Measurements from ENCODE around the gene RBMX. TPM values are rescaled to one million over a fixed set of nuclear protein-coding genes. Genes with fewer than 3 reads are reported as not detected.
"Not testable (repeated sequence)": the region's sequence is repeated elsewhere in the genome, so short reads cannot be mapped to it uniquely, and the experiment has no call there.

RBMX gene
- total RNA-seq, 1 experiment from 2014 or later, result 388 TPM

DNA sequence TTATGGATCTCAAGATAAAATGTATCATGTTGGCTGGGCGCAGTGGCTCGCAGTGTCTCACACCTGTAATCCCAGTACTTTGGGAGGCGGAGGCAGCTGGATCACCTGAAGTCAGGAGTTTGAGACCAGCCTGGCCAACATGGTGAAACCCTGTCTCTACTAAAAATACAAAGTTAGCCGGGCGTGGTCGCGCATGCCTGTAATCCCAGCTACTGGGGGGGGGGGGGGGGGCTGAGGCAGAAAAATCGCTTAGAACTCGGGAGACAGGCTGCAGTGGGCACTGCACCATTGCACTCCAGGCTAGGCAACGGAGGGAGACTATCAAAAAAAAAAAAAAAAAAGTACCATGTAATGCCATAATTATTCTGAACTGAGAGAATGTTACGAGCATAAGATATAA is 2.1 kb downstream of the RBMX start:
- DNase-seq (ENCODE audit: low spot score), result no peak

- DNase-seq (ENCODE audit: low spot score), result not testable (repeated sequence)
Measured at GRCh38 chrX:136874114-136874513, 6.4 kb downstream of the RBMX start.

GRCh38 chrX:136873210-136873609 is 7.3 kb downstream of the RBMX start:
- not testable (repeated sequence) for DNase-seq (ENCODE audit: low spot score)

- DNase-seq (ENCODE audit: low spot score), result no peak
Measured at GRCh38 chrX:136872091-136872700, 8.3 kb downstream of the RBMX start.

- no peak for DNase-seq (ENCODE audit: low spot score)
Measured at GRCh38 chrX:136870064-136870463, 10.5 kb downstream of the RBMX start.

- DNase-seq (ENCODE audit: low spot score), result no peak
Measured at GRCh38 chrX:136868283-136869055, 12.1 kb downstream of the RBMX start.

DNA sequence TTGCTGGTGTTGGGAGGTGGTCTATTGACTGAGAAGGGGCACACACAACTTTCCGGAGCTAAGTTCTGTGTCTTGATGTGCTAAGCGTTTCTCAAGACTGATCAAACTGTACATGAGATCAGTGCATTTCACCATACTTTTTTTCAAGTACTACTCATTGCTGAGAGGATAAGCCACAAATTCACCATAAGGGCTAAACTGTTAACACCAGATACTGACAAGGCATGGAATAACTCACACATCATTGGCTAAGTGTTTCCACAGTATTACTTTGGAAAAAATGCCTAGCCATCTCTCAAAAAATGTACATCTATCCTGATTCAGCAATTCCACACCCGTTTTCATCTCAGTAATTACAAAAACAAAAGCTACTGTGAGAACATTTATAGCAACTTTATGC is 13.0 kb downstream of the RBMX start:
- no peak for DNase-seq (ENCODE audit: low spot score)

GRCh38 chrX:136867096-136867491 is 13.4 kb downstream of the RBMX start:
- DNase-seq (ENCODE audit: low spot score), result no peak

DNA sequence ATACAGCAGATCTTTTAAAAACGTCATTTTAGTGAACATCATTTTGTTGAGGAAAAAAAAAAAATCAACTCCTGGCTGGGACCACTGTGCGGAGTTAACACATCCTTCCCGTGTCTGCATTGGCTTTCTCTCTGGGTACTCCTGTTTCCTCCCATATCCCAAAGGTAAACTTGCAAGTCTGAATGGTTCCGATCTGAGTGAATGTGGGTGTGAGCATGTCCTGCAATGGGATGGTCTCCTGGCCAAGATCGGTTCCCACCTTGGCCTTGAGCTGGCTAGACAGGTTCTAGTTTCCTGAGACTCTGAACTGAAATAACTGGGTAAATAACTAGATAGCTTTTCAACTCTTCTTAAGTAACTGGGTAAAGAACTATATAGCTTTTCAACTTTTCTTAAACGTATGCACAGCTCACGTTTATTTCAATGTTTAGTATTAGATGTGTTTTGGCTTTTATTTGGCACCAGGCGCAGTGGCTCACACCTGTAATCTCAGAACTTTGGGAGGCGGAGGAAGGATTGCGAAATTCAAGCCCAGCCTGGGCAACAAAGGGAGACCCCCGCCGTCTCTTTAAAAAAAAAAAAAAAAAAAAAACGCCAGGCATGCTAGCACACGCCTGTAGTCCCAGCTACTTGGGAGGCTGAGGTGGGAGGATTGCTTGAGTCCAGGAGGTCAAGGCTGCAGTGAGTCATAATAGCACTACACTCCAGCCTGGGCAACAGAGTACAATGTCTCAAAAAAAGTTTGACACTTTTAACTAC is 14.0 kb downstream of the RBMX start:
- no peak for DNase-seq (ENCODE audit: low spot score)

DNA sequence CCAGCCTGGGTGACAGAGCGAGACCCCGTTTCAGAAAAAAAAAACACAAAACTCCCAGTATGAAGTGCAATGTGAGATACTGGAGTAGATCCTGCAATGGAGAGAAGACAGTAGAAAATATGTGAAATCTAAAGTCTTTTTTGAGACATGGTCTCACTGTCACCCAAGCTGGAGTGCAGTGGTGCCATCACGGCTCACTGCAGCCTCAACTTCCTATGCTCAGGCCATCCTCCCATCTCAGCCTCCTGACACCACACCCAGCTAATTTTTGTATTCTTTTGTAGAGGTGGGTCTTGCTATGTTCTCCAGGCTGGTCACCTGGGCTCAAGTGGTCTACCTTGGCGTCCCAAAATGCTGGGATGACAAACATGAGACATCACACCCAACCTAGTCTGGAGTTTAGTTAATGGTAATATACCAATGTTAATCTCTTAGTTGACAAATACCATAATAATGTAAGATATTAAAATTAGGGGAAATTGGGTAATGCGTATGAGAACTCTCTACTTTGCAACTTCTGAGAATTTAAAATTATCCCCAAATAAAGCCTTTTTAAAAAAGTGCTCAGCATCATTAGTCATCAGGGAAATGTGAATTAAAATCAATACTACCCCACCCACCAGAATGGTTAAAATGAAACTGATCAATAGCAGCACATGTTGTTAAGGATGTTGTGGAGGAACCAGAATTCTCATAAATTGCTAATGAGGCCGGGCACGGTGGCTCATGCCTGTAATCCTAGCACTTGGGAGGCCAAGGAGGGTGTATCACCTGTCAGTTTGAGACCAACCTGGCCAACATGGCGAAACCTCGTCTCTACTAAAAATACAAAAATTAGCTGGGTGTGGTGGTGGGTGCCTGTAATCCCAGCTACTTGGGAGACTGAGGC is 15.0 kb downstream of the RBMX start:
- no peak for DNase-seq (ENCODE audit: low spot score)

DNA sequence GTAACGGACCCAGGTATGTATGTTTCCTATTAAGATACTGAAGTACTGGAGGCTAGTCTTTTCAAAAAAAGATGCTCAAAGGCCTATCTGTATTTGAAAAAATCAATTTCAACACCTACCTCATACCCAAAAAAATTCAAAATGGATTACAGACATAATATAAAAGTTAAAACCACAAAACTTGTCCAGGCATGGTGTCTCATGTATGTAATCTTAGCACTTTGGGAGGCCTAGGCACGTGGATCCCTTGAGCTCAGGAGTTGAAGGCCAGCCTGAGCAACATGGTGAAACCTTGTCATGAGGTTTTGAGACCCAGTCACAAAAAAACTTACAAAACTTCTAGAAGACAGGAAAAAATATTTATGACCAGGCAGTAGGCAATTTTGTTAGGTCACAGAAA is 16.7 kb downstream of the RBMX start:
- no peak for DNase-seq (ENCODE audit: low spot score)

DNA sequence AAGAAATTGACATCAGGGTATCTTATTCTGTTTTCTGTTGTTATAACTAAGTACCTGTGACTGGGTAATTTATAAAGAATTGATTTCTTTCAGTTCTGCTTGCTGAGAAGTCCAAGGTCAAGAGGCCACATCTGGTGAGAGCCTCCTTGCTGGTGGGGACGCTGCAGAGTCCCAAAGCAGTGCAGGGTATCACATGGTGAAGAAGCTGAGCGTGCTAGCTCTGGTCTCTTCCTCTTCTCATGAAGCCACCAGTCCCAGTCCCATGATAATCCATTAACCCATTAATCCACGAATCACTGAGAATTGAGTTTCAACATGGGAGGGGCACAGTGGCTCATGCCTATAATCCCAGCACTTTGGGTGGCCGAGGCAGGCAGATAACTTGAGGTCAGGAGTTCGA is 18.0 kb downstream of the RBMX start:
- DNase-seq (ENCODE audit: low spot score), result no peak

GRCh38 chrX:136861877-136862276 is 18.6 kb downstream of the RBMX start:
- no peak for DNase-seq (ENCODE audit: low spot score)

GRCh38 chrX:136858007-136858756 is 22.3 kb downstream of the RBMX start:
- no peak for DNase-seq (ENCODE audit: low spot score)

GRCh38 chrX:136856551-136856950 is 24.0 kb downstream of the RBMX start:
- no peak for DNase-seq (ENCODE audit: low spot score)

- no peak for DNase-seq (ENCODE audit: low spot score)
Measured at GRCh38 chrX:136856050-136856449, 24.5 kb downstream of the RBMX start.

GRCh38 chrX:136851526-136851925 is 29.0 kb downstream of the RBMX start:
- no peak for DNase-seq (ENCODE audit: low spot score)

DNA sequence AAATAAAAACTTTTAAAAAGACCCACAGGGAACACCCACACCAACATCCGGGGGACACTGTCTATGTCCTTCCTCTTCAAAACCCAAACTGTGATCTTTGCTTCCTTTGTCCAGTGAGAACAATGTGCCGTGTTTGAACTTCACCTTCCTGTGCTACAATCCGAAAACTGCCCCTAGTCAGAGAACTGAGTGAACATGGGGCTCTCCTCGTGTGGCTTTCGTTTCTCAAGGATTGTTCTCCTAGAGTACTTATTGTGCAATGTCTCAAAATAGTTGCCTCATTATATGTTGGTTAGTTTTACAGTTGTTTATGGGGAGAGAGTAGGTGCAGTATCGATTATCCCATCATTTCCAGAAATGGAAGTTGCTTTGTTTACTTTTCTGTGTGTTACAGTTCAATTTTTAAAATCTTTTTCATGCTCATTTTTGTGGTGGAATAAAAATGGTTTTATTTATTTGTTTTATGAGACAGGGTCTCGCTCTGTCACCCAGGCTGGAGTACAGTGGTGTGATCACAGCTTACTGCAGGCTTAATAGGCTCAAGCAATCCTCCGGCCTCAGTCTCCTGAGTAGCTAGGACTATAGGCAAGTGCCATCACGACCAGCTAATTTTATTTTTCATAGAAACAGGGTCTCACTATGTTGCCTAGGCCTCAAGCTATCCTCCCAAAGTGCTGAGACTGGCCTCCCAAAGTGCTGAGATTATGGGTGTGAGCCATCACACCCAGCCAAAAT is 29.9 kb downstream of the RBMX start:
- no peak for DNase-seq (ENCODE audit: low spot score)

- DNase-seq (ENCODE audit: low spot score), result no peak
Measured at GRCh38 chrX:136849395-136849794, 31.1 kb downstream of the RBMX start.

DNA sequence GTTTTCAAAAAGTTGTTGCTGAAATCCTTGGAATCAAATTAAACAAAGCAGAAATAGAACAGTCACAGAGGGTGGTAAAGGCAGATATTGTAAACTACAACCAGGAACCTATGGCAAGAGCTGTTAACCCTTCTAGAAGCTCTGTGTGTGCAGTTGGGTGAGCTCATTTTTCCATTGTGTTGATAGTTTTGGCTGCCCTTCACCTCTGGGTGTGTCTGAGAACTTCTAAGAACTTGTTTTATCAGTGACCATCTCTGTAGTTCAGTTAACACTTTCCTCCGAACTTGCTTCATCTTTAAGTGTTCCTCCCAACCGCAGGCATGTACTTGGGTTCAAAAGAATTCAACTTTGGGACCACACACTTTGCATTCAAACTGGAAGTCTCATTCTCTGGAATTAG is 32.7 kb downstream of the RBMX start:
- DNase-seq (ENCODE audit: low spot score), result no peak
